Hepatocyte (in vitro differentiated cells): Measurements from ENCODE around the gene SLC25A25. TPM values are rescaled to one million over a fixed set of nuclear protein-coding genes. Genes with fewer than 3 reads are reported as not detected.

Source experiments
- DNase-seq: peaks from one replicate; pipeline ENCODE4 v3.0.0-alpha.2; 2016; ENCODE audit warnings: low spot score
- H2AFZ ChIP-seq: fragments of 200-600 bp; sonication (generic); 2 replicates; pipeline ENCODE4 v1.6.0; 2016; ENCODE audit warnings: antibody characterized with exemption, mild to moderate bottlenecking
- H3K27ac ChIP-seq: fragments of 200-600 bp; sonication (generic); 2 replicates; pipeline ENCODE4 v1.5.1; 2016; ENCODE audit warnings: mild to moderate bottlenecking
- H3K27me3 ChIP-seq: fragments of 200-600 bp; sonication (generic); 2 replicates; pipeline ENCODE4 v1.6.1; 2016
- H3K36me3 ChIP-seq: fragments of 200-600 bp; sonication (generic); replicated peaks from 2 replicates; pipeline ENCODE4 v1.5.1; 2016; ENCODE audit warnings: low read depth; ENCODE audit not compliant: insufficient read depth
- H3K4me1 ChIP-seq: fragments of 200-600 bp; sonication (generic); 2 replicates; pipeline ENCODE4 v1.5.1; 2016; ENCODE audit warnings: mild to moderate bottlenecking, moderate library complexity; ENCODE audit not compliant: insufficient read depth
- H3K4me2 ChIP-seq: fragments of 200-600 bp; sonication (generic); 2 replicates; pipeline ENCODE4 v1.6.0; 2016
- H3K4me3 ChIP-seq: fragments of 200-600 bp; sonication (generic); 2 replicates; pipeline ENCODE4 v1.5.1; 2016; ENCODE audit warnings: mild to moderate bottlenecking
- H3K79me2 ChIP-seq: fragments of 200-600 bp; sonication (generic); 2 replicates; pipeline ENCODE4 v1.6.0; 2017; ENCODE audit warnings: mild to moderate bottlenecking
- H3K9me2 ChIP-seq: fragments of 200-600 bp; sonication (generic); replicated peaks from 2 replicates; pipeline ENCODE4 v1.6.0; 2017; ENCODE audit warnings: mild to moderate bottlenecking; ENCODE audit not compliant: insufficient read depth
- H3K9me3 ChIP-seq: fragments of 200-600 bp; sonication (generic); 2 replicates; pipeline ENCODE4 v1.5.1; 2016; ENCODE audit warnings: low read depth, mild to moderate bottlenecking
- H4K20me1 ChIP-seq: fragments of 200-600 bp; sonication (generic); 2 replicates; pipeline ENCODE4 v1.6.0; 2016; ENCODE audit warnings: mild to moderate bottlenecking; ENCODE audit not compliant: insufficient read depth, poor library complexity, severe bottlenecking
- EZH2 ChIP-seq: fragments of 200-600 bp; sonication (generic); IDR thresholded peaks from 2 replicates; pipeline ENCODE4 v1.6.1; 2016; ENCODE audit warnings: antibody characterized with exemption, mild to moderate bottlenecking, borderline replicate concordance
- EZH2phosphoT487 ChIP-seq: fragments of 200-600 bp; sonication (generic); IDR thresholded peaks from one replicate; pipeline ENCODE4 v1.6.1; 2018; ENCODE audit warnings: antibody characterized with exemption, mild to moderate bottlenecking, low read depth, moderate library complexity; ENCODE audit not compliant: unreplicated experiment, severe bottlenecking
- WGBS: methylation state at CpG from one replicate; pipeline ENCODE4 v1.1.6; 2016; ENCODE audit warnings: low lambda C conversion rate; ENCODE audit errors: missing lambda C conversion rate; 5-methylcytosine and 5-hydroxymethylcytosine counted together
- polyA plus RNA-seq: library from polyadenylated mRNA; unstranded; fragments of >200 nt; fragmentation: Nextera tagmentation; extraction: Ambion mirVana; gene quantifications from 2 replicates; pipeline ENCODE4 v1.2.1, GENCODE V29; 2016
- total RNA-seq: library from RNA; depleted of rRNA; stranded (reverse); fragments of >200 nt; gene quantifications from 2 replicates; pipeline ENCODE4 v1.2.3, GENCODE V29; 2014
- TF ChIP-seq, protein P1 (sequence below): fragments of 200-600 bp; sonication (generic); IDR thresholded peaks from 2 replicates; pipeline ENCODE4 v1.5.1; 2016; ENCODE audit warnings: antibody characterized with exemption, mild to moderate bottlenecking; ENCODE audit not compliant: poor library complexity

The SLC25A25 gene
- total and polyA plus RNA-seq, 2 experiments from 2014 or later: 51.0 to 62.3 TPM

DNA sequence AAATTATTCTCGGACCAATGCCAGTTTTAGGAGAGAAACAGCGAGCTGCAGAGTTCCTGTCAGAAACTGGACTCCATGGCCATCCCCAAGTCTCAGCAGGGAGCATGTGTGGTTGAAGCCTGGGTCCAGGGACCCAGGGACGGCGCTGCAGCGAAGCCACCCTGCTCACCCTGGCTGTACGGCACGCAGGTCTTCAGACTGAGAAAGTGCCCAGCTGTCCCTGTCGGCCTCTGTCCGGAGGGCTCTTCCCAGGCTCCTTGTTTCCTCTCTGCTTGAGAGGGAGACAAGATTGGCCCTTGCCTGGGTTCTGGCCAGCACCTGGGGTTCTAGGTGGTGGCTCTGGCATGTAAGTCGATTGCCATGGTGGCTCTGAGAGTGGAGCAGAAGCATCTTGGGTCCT is 32.5 kb downstream of the SLC25A25 start:
- H3K4me1 ChIP-seq: peaks cover 45% of the 10 kb centered on the region
- no peaks in the 10 kb centered on the region for H3K36me3 ChIP-seq
- H2AFZ ChIP-seq: no peak overlapping the region
- no peak for TF ChIP-seq EZH2phosphoT487
- no peak for TF ChIP-seq EZH2
- TF ChIP-seq, protein P1, sequence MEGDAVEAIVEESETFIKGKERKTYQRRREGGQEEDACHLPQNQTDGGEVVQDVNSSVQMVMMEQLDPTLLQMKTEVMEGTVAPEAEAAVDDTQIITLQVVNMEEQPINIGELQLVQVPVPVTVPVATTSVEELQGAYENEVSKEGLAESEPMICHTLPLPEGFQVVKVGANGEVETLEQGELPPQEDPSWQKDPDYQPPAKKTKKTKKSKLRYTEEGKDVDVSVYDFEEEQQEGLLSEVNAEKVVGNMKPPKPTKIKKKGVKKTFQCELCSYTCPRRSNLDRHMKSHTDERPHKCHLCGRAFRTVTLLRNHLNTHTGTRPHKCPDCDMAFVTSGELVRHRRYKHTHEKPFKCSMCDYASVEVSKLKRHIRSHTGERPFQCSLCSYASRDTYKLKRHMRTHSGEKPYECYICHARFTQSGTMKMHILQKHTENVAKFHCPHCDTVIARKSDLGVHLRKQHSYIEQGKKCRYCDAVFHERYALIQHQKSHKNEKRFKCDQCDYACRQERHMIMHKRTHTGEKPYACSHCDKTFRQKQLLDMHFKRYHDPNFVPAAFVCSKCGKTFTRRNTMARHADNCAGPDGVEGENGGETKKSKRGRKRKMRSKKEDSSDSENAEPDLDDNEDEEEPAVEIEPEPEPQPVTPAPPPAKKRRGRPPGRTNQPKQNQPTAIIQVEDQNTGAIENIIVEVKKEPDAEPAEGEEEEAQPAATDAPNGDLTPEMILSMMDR: no peak
- no peak overlapping the region for H3K4me3 ChIP-seq
- H4K20me1 ChIP-seq: no peaks in the 10 kb centered on the region
- H3K9me3 ChIP-seq: no peaks in the 10 kb centered on the region
- peak overlapping the region; percentile 71 for H3K4me2 ChIP-seq
- DNase-seq: no peak
- H3K9me2 ChIP-seq: no peaks in the 10 kb centered on the region
- WGBS: 93% methylated on average over 10 of the region's 10 CpGs
- H3K27me3 ChIP-seq: no peaks in the 10 kb centered on the region
- H3K79me2 ChIP-seq: peaks cover 58% of the 10 kb centered on the region
- H3K27ac ChIP-seq: peak overlapping the region; percentile 94

DNA sequence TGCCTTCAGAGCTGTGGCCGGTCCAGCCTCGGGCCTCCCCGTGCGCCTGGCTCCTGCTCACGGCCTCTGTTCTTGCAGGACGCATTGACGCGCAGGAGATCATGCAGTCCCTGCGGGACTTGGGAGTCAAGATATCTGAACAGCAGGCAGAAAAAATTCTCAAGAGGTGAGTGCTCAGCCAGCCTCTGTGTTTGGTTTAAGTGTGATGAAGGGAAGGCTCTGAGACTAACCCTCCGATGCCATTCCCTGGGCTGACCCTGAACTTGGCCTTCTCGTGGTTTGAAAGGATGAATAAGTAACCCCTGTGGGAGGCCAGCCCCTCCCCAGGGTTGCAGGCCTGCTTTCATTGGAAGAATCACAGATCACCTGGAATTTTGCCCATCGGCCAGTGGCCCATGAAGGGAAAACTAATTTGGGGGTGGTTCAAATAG is 33.2 kb downstream of the SLC25A25 start:
- Histone ChIP-seq H4K20me1 (no peaks in the 10 kb centered on the region), H3K79me2 (peaks cover 58% of the 10 kb centered on the region), H3K4me2 (peak overlapping the region; percentile 71), H2AFZ (no peak overlapping the region), H3K36me3 (no peaks in the 10 kb centered on the region), H3K4me1 (peaks cover 45% of the 10 kb centered on the region), H3K9me3 (no peaks in the 10 kb centered on the region), H3K9me2 (no peaks in the 10 kb centered on the region), H3K27ac (peak overlapping the region; percentile 94), H3K4me3 (no peak overlapping the region), H3K27me3 (no peaks in the 10 kb centered on the region)
- 91% methylated on average over 12 of the region's 12 CpGs for WGBS
- no peak for TF ChIP-seq EZH2
- TF ChIP-seq, protein P1: no peak
- no peak for TF ChIP-seq EZH2phosphoT487
- DNase-seq: peak; percentile 17

DNA sequence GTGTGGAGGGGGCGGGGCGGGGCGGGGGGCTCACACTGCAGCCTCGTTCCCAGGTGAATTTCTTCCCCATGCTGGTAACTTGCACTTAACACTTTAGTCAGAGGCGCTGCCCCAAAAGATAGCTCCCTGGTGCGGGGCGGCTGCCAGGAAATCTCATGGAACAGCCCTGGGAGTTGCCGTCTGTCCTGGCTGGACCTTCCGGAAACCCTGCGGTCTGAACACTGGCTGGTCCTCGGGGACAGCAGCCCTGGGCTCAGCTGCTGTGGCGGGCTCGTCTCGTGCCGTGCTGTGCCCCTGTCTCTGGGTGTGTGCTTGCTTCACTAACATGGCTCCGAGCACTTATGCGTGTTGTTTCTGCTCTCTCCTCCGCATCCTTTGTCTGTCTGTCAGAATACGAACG is 33.7 kb downstream of the SLC25A25 start:
- H3K36me3 ChIP-seq: no peaks in the 10 kb centered on the region
- no peaks in the 10 kb centered on the region for H3K9me3 ChIP-seq
- H4K20me1 ChIP-seq: no peaks in the 10 kb centered on the region
- H3K4me3 ChIP-seq: no peak overlapping the region
- peak overlapping the region; percentile 94 for H3K27ac ChIP-seq
- 97% methylated on average over 20 of the region's 20 CpGs for WGBS
- H3K4me1 ChIP-seq: peaks cover 45% of the 10 kb centered on the region
- no peaks in the 10 kb centered on the region for H3K9me2 ChIP-seq
- H3K79me2 ChIP-seq: peaks cover 55% of the 10 kb centered on the region
- DNase-seq: no peak
- TF ChIP-seq, protein P1: no peak
- TF ChIP-seq EZH2phosphoT487 (no peak), EZH2 (no peak)
- peak overlapping the region; percentile 71 for H3K4me2 ChIP-seq
- H3K27me3 ChIP-seq: no peaks in the 10 kb centered on the region
- H2AFZ ChIP-seq: no peak overlapping the region

DNA sequence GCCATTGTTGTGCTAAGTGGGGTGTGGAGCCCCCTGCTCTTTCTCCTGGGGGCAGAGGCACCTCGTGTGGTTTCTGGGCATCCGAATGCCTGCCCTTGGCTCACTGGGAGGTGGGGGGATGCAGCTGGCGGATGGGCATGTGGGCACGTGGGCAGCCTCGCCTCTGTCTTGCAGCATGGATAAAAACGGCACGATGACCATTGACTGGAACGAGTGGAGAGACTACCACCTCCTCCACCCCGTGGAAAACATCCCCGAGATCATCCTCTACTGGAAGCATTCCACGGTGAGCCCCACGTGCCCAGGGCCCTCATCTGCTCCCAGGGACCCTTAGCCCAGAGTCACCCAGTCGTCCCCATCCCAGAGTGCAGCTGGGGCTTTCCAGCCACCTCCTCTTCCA is 34.2 kb downstream of the SLC25A25 start:
- H3K36me3 ChIP-seq: no peaks in the 10 kb centered on the region
- H3K4me1 ChIP-seq: peaks cover 45% of the 10 kb centered on the region
- no peaks in the 10 kb centered on the region for H3K9me2 ChIP-seq
- no peak overlapping the region for H2AFZ ChIP-seq
- H3K27me3 ChIP-seq: no peaks in the 10 kb centered on the region
- no peak for DNase-seq
- no peak overlapping the region for H3K4me3 ChIP-seq
- H3K9me3 ChIP-seq: no peaks in the 10 kb centered on the region
- H4K20me1 ChIP-seq: no peaks in the 10 kb centered on the region
- H3K4me2 ChIP-seq: no peak overlapping the region
- WGBS: 94% methylated on average over 13 of the region's 13 CpGs
- H3K79me2 ChIP-seq: peaks cover 50% of the 10 kb centered on the region
- peak overlapping the region; percentile 82 for H3K27ac ChIP-seq
- no peak for TF ChIP-seq EZH2phosphoT487
- no peak for TF ChIP-seq EZH2
- TF ChIP-seq, protein P1: no peak
